ENCODE results near the gene NCOR2. TPM values are rescaled to one million over a fixed set of nuclear protein-coding genes. Genes with fewer than 3 reads are reported as not detected.

Gene NCOR2
- total and polyA plus RNA-seq, 2 donors (not counting 3 experiments of a cell fraction or from before 2014, with no cell fraction given), result 26.5 to 241 TPM

DNA sequence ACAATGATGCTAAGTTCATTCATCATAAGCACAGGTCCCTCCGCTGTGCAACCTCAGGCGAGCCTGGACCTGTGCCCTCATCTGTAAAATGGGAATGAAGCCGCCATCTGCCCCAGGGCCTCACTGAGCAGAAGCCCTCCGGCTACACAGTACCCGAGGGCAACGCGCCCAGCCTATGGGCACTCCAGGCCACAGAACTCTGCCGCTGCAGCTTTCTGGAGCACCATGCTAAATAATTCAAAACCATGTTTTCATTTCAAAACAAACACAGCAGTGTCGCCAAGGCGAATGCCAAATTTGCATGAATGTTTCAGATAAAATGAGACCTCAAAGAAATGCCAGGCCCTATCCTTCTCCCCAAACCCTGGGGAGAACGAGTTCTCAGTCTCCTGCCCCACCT, 4.0 kb downstream of the NCOR2 start:
- no peak overlapping the region for H2AFZ ChIP-seq (ENCODE audit: low read depth, low read length)
- H4K20me1 ChIP-seq (replicated peaks; ENCODE audit: control insufficient read depth, extremely low read depth, insufficient read depth, low read length), result peaks cover 4% of the 10 kb centered on the region
- FAIRE-seq (no peak), DNase-seq (ENCODE audit: low read depth, low spot score) (no peak)
- H3K27ac ChIP-seq (ENCODE audit: insufficient read depth, low read depth, low read length), result no peak overlapping the region
- TF ChIP-seq, protein P1, sequence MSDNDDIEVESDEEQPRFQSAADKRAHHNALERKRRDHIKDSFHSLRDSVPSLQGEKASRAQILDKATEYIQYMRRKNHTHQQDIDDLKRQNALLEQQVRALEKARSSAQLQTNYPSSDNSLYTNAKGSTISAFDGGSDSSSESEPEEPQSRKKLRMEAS (IDR thresholded peaks at IDR 0.05; ENCODE audit: insufficient read depth, insufficient read length), result no peak
- TF ChIP-seq POLR2AphosphoS5 (IDR thresholded peaks at IDR 0.05; ENCODE audit: insufficient read depth, low read depth, low read length), result no peak
- no peak for TF ChIP-seq FOS (IDR thresholded peaks at IDR 0.05; ENCODE audit: borderline replicate concordance, insufficient read depth, low read length)
- no peak for TF ChIP-seq EZH2 (IDR thresholded peaks at IDR 0.05; ENCODE audit: borderline replicate concordance, low read depth, low read length, severe bottlenecking)
- no peak for TF ChIP-seq MYC (IDR thresholded peaks at IDR 0.05; ENCODE audit: low read depth, low read length)
- TF ChIP-seq GATA2 (IDR thresholded peaks at IDR 0.05; ENCODE audit: insufficient read depth, insufficient read length, low read depth, low read length), result no peak
- no peak for TF ChIP-seq POLR2A (IDR thresholded peaks at IDR 0.05; ENCODE audit: low read depth, low read length)
- no peak for TF ChIP-seq JUN (IDR thresholded peaks at IDR 0.05; ENCODE audit: borderline replicate concordance, insufficient read depth, insufficient read length, low read depth)
- TF ChIP-seq, protein P2, sequence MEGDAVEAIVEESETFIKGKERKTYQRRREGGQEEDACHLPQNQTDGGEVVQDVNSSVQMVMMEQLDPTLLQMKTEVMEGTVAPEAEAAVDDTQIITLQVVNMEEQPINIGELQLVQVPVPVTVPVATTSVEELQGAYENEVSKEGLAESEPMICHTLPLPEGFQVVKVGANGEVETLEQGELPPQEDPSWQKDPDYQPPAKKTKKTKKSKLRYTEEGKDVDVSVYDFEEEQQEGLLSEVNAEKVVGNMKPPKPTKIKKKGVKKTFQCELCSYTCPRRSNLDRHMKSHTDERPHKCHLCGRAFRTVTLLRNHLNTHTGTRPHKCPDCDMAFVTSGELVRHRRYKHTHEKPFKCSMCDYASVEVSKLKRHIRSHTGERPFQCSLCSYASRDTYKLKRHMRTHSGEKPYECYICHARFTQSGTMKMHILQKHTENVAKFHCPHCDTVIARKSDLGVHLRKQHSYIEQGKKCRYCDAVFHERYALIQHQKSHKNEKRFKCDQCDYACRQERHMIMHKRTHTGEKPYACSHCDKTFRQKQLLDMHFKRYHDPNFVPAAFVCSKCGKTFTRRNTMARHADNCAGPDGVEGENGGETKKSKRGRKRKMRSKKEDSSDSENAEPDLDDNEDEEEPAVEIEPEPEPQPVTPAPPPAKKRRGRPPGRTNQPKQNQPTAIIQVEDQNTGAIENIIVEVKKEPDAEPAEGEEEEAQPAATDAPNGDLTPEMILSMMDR (IDR thresholded peaks at IDR 0.05; ENCODE audit: extremely low read depth in 1 of 2, insufficient read depth in 1 of 2, low read depth in 1 of 2, low read length in 2 of 2), result no peak
- H3K9me3 ChIP-seq (replicated peaks; ENCODE audit: control insufficient read depth, insufficient read depth, low read length), result no peaks in the 10 kb centered on the region
- no peak overlapping the region for H3K4me2 ChIP-seq (ENCODE audit: insufficient read depth, low read length)
- dilution Hi-C loops (cut with MboI; ENCODE audit: extremely low pct_ligation_motif_present, low sequenced_read_pairs), result loop anchor here (25.0 kb wide), 1 partner anchor 124 kb away; no protein-coding TSS in a partner anchor
- no peak overlapping the region for H3K9ac ChIP-seq (replicated peaks; ENCODE audit: extremely low read depth, insufficient read depth, low read length)
- ChIA-PET CTCF (interaction anchor here (1.2 to 3.6 kb wide), 4 partner anchors 57 to 183 kb away, joined by 3 to 9 read pairs (median 4); no protein-coding TSS in a partner anchor), POLR2A (interaction anchor here (1.1 kb wide), 1 partner anchor 57 kb away, joined by 3 read pairs; no protein-coding TSS in a partner anchor)
- H3K4me1 ChIP-seq (ENCODE audit: control insufficient read depth, extremely low read depth, insufficient read depth, low read length), result peaks cover 10% of the 10 kb centered on the region
- no peaks in the 10 kb centered on the region for H3K36me3 ChIP-seq (ENCODE audit: control insufficient read depth in 2 of 2, extremely low read depth in 1 of 2, insufficient read depth in 2 of 2, low read length in 2 of 2)
- H3K4me3 ChIP-seq (replicated peaks in 1 of 3; ENCODE audit: insufficient read depth in 1 of 3, low read depth in 1 of 3, low read length in 3 of 3), result no peak overlapping the region
- no TSS peak for BruUV-seq (replicated peaks)
- no peaks in the 10 kb centered on the region for H3K27me3 ChIP-seq (ENCODE audit: control insufficient read depth in 2 of 2, insufficient read depth in 2 of 2, low read length in 2 of 2)
- peaks cover 85% of the 10 kb centered on the region for H3K79me2 ChIP-seq (ENCODE audit: control insufficient read depth, insufficient read depth, low read length)
- H3K9me1 ChIP-seq (replicated peaks; ENCODE audit: control insufficient read depth, extremely low read depth, insufficient read depth, low read length), result no peaks in the 10 kb centered on the region
- intact Hi-C loops (cut with micrococcal nuclease), result no loop called here
